Activated CD4-positive, alpha-beta T cell treated with anti-CD3 and anti-CD28 coated beads, Interleukin-2, amount 50 U/mL, for 48 hours (primary cell): Measurements from ENCODE around the gene EPHA8.

ENCODE experiments used
- DNase-seq, 2 experiments: peaks; one replicate each; pipeline ENCODE4 v3.0.0-alpha.2; 2020

EPHA8 gene

GRCh38 chr1:22595108-22595507, 31.8 kb downstream of the EPHA8 start:
- no peak for DNase-seq

- DNase-seq, result no peak
Observed at GRCh38 chr1:22597301-22597965, 34.1 kb downstream of the EPHA8 start.

GRCh38 chr1:22597996-22598395, 34.7 kb downstream of the EPHA8 start:
- DNase-seq, result no peak

- no peak for DNase-seq
Observed at GRCh38 chr1:22598736-22599135, 35.4 kb downstream of the EPHA8 start.

GRCh38 chr1:22600071-22600816, 37.0 kb downstream of the EPHA8 start:
- DNase-seq, result no peak

GRCh38 chr1:22600817-22601605, 37.7 kb downstream of the EPHA8 start:
- DNase-seq, result no peak

GRCh38 chr1:22601610-22602009, 38.3 kb downstream of the EPHA8 start:
- no peak for DNase-seq

GRCh38 chr1:22602060-22602740, 38.9 kb downstream of the EPHA8 start:
- DNase-seq, result no peak

- no peak for DNase-seq
Observed at GRCh38 chr1:22606161-22606560, 42.9 kb downstream of the EPHA8 start.

GRCh38 chr1:22607154-22607553, 43.9 kb downstream of the EPHA8 start:
- DNase-seq, result no peak

GRCh38 chr1:22608361-22608760, 45.1 kb downstream of the EPHA8 start:
- DNase-seq, result no peak

- DNase-seq, result no peak
Observed at GRCh38 chr1:22609291-22609690, 46.0 kb downstream of the EPHA8 start.

- DNase-seq, result peak; percentile 26 to 41
Observed at GRCh38 chr1:22611530-22611947, 48.2 kb downstream of the EPHA8 start.

GRCh38 chr1:22612671-22613571, 49.6 kb downstream of the EPHA8 start:
- no peak for DNase-seq

GRCh38 chr1:22613572-22613918, 50.3 kb downstream of the EPHA8 start:
- no peak for DNase-seq

- no peak for DNase-seq
Observed at GRCh38 chr1:22613951-22614350, 50.7 kb downstream of the EPHA8 start.

- no peak for DNase-seq
Observed at GRCh38 chr1:22615886-22616285, 52.6 kb downstream of the EPHA8 start.

- DNase-seq, result no peak
Observed at GRCh38 chr1:22616571-22616970, 53.3 kb downstream of the EPHA8 start.

GRCh38 chr1:22618056-22618455, 54.8 kb downstream of the EPHA8 start:
- no peak for DNase-seq

GRCh38 chr1:22619252-22619651, 56.0 kb downstream of the EPHA8 start:
- no peak for DNase-seq

- no peak for DNase-seq
Observed at GRCh38 chr1:22619798-22620197, 56.5 kb downstream of the EPHA8 start.

GRCh38 chr1:22621761-22622160, 58.5 kb downstream of the EPHA8 start:
- no peak for DNase-seq
